SJSA1 (cell line): ENCODE data around the gene NAB2. TPM values are rescaled to one million over a fixed set of nuclear protein-coding genes. Genes with fewer than 3 reads are reported as not detected.

ENCODE experiments used
- DNase-seq, 2 experiments: peaks; one replicate each; pipeline ENCODE4 v3.0.0-alpha.2; 2015 to 2020; ENCODE audit warnings: low spot score in 2 of 2, low read depth in 1 of 2
- H3K27ac ChIP-seq: fragments of 250-450 bp; sonication (Bioruptor Pico); 2 replicates; pipeline ENCODE4 v1.5.1; 2020; ENCODE audit warnings: mild to moderate bottlenecking, moderate library complexity
- H3K27me3 ChIP-seq: fragments of 250-450 bp; sonication (Bioruptor Pico); replicated peaks from 2 replicates; pipeline ENCODE4 v1.5.1; 2020; ENCODE audit warnings: mild to moderate bottlenecking, moderate library complexity
- H3K36me3 ChIP-seq: fragments of 250-450 bp; sonication (Bioruptor Pico); 2 replicates; pipeline ENCODE4 v1.5.1; 2020; ENCODE audit warnings: mild to moderate bottlenecking
- H3K4me1 ChIP-seq: fragments of 250-450 bp; sonication (Bioruptor Pico); replicated peaks from 2 replicates; pipeline ENCODE4 v1.6.1; 2021; ENCODE audit warnings: mild to moderate bottlenecking
- H3K4me3 ChIP-seq: fragments of 250-450 bp; sonication (Bioruptor Pico); 2 replicates; pipeline ENCODE4 v1.5.1; 2020; ENCODE audit warnings: mild to moderate bottlenecking
- H3K9me3 ChIP-seq: fragments of 250-450 bp; sonication (Bioruptor Pico); replicated peaks from 2 replicates; pipeline ENCODE4 v1.5.1; 2020; ENCODE audit warnings: mild to moderate bottlenecking
- total RNA-seq: library from RNA; depleted of rRNA; stranded (reverse); fragments of >200 nt; shearing (Covaris generic); gene quantifications from 2 replicates; pipeline ENCODE4 v1.2.3, GENCODE V29; 2014

The NAB2 gene
- total RNA-seq, 1 experiment from 2014 or later, result 21.6 TPM

- H3K4me3 ChIP-seq, result no peak overlapping the region
- H3K27me3 ChIP-seq, result no peaks in the 10 kb centered on the region
- H3K9me3 ChIP-seq, result no peaks in the 10 kb centered on the region
- DNase-seq, result no peak
- H3K27ac ChIP-seq, result no peak overlapping the region
- peaks cover 14% of the 10 kb centered on the region for H3K36me3 ChIP-seq
- H3K4me1 ChIP-seq, result peaks cover 9% of the 10 kb centered on the region
Observed at GRCh38 chr12:57080855-57081254, 8.1 kb upstream of the NAB2 start.

GRCh38 chr12:57085999-57086492 lies 2.9 kb upstream of the NAB2 start:
- DNase-seq, result no peak
- Histone ChIP-seq H3K9me3 (no peaks in the 10 kb centered on the region), H3K36me3 (peaks cover 6% of the 10 kb centered on the region), H3K4me1 (peaks cover 20% of the 10 kb centered on the region), H3K27me3 (no peaks in the 10 kb centered on the region), H3K4me3 (peak overlapping the region; percentile 55), H3K27ac (peak overlapping the region; percentile 92)

DNA sequence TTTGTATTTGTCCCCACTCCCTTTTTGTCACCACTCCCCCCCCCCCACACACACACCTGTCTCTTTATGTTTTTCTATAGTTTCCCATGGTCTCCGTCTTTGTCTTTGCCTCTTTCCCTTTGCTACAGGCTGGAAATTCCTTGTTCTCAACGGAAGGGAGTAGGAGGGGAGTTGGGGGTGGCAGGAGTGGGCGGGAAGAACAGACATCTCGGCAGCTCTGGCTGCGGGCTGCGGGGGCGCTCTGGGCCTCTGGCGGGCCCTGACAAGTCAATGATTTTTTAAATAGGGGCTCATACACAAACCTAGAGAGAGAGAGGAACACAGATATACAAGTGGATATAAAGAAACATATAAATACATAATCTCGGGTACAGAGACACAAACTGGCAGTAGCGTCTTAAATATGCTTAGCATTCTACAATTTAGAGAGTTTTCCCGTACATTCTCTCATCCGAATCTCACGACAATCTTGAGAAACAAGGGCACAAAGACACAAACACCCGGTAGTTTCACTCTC lies 2.4 kb upstream of the NAB2 start:
- no peaks in the 10 kb centered on the region for H3K27me3 ChIP-seq
- no peaks in the 10 kb centered on the region for H3K9me3 ChIP-seq
- H3K27ac ChIP-seq, result peak overlapping the region; percentile 92
- H3K36me3 ChIP-seq, result peaks cover 11% of the 10 kb centered on the region
- DNase-seq, result peak; percentile 76 to 81
- H3K4me3 ChIP-seq, result peak overlapping the region; percentile 55
- H3K4me1 ChIP-seq, result peaks cover 20% of the 10 kb centered on the region

GRCh38 chr12:57087010-57087690 lies 1.8 kb upstream of the NAB2 start:
- peak overlapping the region; percentile 92 for H3K27ac ChIP-seq
- peak; percentile 71 to 88 for DNase-seq
- peaks cover 17% of the 10 kb centered on the region for H3K36me3 ChIP-seq
- no peaks in the 10 kb centered on the region for H3K9me3 ChIP-seq
- H3K4me1 ChIP-seq, result peaks cover 20% of the 10 kb centered on the region
- no peaks in the 10 kb centered on the region for H3K27me3 ChIP-seq
- peak overlapping the region; percentile 55 for H3K4me3 ChIP-seq

- H3K4me1 ChIP-seq, result peaks cover 20% of the 10 kb centered on the region
- H3K9me3 ChIP-seq, result no peaks in the 10 kb centered on the region
- H3K4me3 ChIP-seq, result peak overlapping the region; percentile 55
- no peaks in the 10 kb centered on the region for H3K27me3 ChIP-seq
- peak overlapping the region; percentile 92 for H3K27ac ChIP-seq
- peak; percentile 88 to 94 for DNase-seq
- peaks cover 24% of the 10 kb centered on the region for H3K36me3 ChIP-seq
Observed at GRCh38 chr12:57087691-57088353, 1.1 kb upstream of the NAB2 start.

- no peaks in the 10 kb centered on the region for H3K9me3 ChIP-seq
- no peaks in the 10 kb centered on the region for H3K27me3 ChIP-seq
- H3K4me1 ChIP-seq, result peaks cover 31% of the 10 kb centered on the region
- H3K27ac ChIP-seq, result peak overlapping the region; percentile 31; the same call in 1 of the 2 replicates
- peak; percentile 82 for DNase-seq
- H3K4me3 ChIP-seq, result peak overlapping the region; percentile 73
- H3K36me3 ChIP-seq, result peaks cover 37% of the 10 kb centered on the region
Observed at GRCh38 chr12:57089271-57090245, 644 bp downstream of the NAB2 start.

- H3K4me1 ChIP-seq, result peaks cover 31% of the 10 kb centered on the region
- H3K4me3 ChIP-seq, result peak overlapping the region; percentile 73
- peaks cover 46% of the 10 kb centered on the region for H3K36me3 ChIP-seq
- H3K27me3 ChIP-seq, result no peaks in the 10 kb centered on the region
- H3K9me3 ChIP-seq, result no peaks in the 10 kb centered on the region
- DNase-seq, result no peak
- H3K27ac ChIP-seq, result no peak overlapping the region
Observed at GRCh38 chr12:57090490-57090889, 1.6 kb downstream of the NAB2 start.

DNA sequence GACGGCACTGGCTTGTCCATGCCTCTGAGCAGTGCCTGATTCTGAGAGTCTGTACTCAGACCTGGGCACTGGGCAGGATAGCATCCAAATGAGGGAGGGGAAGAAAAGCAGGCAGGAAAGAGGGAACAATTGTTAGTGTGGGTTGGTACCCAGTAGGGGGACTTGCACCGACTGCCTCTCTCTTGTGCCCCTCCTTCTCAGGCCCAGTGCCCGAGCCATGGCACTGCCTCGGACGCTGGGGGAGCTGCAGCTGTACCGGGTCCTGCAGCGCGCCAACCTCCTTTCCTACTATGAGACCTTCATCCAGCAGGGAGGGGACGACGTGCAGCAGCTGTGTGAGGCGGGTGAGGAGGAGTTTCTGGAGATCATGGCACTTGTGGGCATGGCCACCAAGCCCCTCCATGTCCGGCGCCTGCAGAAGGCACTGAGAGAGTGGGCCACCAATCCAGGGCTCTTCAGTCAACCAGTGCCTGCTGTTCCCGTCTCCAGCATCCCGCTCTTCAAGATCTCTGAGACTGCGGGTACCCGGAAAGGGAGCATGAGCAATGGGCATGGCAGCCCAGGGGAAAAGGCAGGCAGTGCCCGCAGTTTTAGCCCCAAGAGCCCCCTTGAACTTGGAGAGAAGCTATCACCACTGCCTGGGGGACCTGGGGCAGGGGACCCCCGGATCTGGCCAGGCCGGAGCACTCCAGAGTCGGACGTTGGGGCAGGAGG lies 2.2 kb downstream of the NAB2 start:
- Histone ChIP-seq H3K4me3 (no peak overlapping the region), H3K9me3 (no peaks in the 10 kb centered on the region), H3K27me3 (no peaks in the 10 kb centered on the region), H3K4me1 (peaks cover 28% of the 10 kb centered on the region), H3K27ac (no peak overlapping the region), H3K36me3 (peaks cover 52% of the 10 kb centered on the region)
- no peak for DNase-seq

GRCh38 chr12:57091638-57092528 lies 3.0 kb downstream of the NAB2 start:
- H3K4me3 ChIP-seq, result no peak overlapping the region
- peaks cover 24% of the 10 kb centered on the region for H3K4me1 ChIP-seq
- no peak overlapping the region for H3K27ac ChIP-seq
- no peaks in the 10 kb centered on the region for H3K27me3 ChIP-seq
- DNase-seq, result no peak
- H3K9me3 ChIP-seq, result no peaks in the 10 kb centered on the region
- H3K36me3 ChIP-seq, result peaks cover 60% of the 10 kb centered on the region

DNA sequence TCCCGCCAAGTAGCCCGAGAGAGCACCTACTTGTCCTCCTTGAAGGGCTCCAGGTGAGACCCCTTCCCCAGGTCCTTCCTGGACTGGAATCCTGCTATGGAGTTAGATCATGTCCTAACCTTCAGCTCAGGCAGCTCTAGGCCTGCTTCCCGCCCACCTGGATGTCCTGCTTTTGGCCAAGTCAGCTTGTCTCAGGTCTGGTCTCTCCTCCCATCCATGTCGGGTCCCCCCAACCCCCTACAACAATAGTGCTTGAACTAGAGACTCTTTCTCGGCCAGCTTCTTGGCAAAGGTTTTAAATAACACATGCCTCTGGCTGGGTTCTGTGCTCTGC lies 3.6 kb downstream of the NAB2 start:
- no peak overlapping the region for H3K27ac ChIP-seq
- no peaks in the 10 kb centered on the region for H3K27me3 ChIP-seq
- no peaks in the 10 kb centered on the region for H3K9me3 ChIP-seq
- DNase-seq, result no peak
- peaks cover 30% of the 10 kb centered on the region for H3K4me1 ChIP-seq
- H3K4me3 ChIP-seq, result no peak overlapping the region
- H3K36me3 ChIP-seq, result peaks cover 64% of the 10 kb centered on the region

- Histone ChIP-seq H3K4me1 (peaks cover 29% of the 10 kb centered on the region), H3K27me3 (no peaks in the 10 kb centered on the region), H3K4me3 (no peak overlapping the region), H3K36me3 (peaks cover 66% of the 10 kb centered on the region), H3K9me3 (no peaks in the 10 kb centered on the region), H3K27ac (no peak overlapping the region)
- DNase-seq, result no peak
Observed at GRCh38 chr12:57092876-57093414, 4.0 kb downstream of the NAB2 start.
